ENCODE data around the gene CDH13. TPM values are rescaled to one million over a fixed set of nuclear protein-coding genes. Genes with fewer than 3 reads are reported as not detected.

Gene CDH13
- total and polyA plus RNA-seq, 2 of the 8 experiments (the other 6 are each of a cell fraction or from before 2014, with no cell fraction given): 2.3 to 2.4 TPM

DNA sequence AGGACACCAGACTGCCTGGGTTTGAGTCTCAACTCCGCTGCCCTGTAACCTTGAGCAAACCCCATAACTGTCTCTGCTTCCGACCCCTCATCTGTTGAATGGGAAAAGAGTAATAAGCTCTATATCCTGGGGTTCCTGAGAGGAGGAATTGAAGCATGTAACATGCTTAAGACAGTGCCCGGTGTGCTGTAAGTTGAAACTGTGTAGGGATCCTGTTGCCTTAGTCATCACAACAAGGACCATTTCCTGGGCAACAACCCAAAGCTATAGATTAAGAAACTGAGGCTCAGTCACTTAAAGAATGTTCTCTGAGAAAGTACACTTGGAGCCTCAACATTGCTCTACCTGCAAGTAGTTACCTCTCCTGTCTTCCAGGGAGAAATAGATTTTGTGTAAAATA, 23.0 kb downstream of the CDH13 start:
- Histone ChIP-seq H3K4ac (replicated peaks; ENCODE audit: insufficient read length, low read depth, low read length) (no peak overlapping the region), H3K56ac (replicated peaks; ENCODE audit: insufficient read length, low read depth, low read length) (no peak overlapping the region), H3K4me2 (ENCODE audit: insufficient read depth in 1 of 2, low read depth in 2 of 2, low read length in 2 of 2) (no peak overlapping the region), H3K4me3 (ENCODE audit: extremely low read depth in 1 of 4, insufficient read depth in 2 of 4, low read depth in 3 of 4, low read length in 4 of 4) (no peak overlapping the region), H2BK120ac (replicated peaks; ENCODE audit: low read depth, low read length) (no peak overlapping the region), H3K9me3 (ENCODE audit: insufficient read depth in 2 of 2, low read depth in 1 of 2, low read length in 1 of 2) (no peaks in the 10 kb centered on the region), H4K20me1 (replicated peaks in 1 of 2; ENCODE audit: control insufficient read depth in 1 of 2, insufficient read depth in 2 of 2, low read length in 2 of 2) (no peaks in the 10 kb centered on the region), H2BK15ac (ENCODE audit: low read length) (no peak overlapping the region), H3K79me2 (ENCODE audit: control insufficient read depth in 1 of 2, insufficient read depth in 2 of 2, low read length in 2 of 2) (no peaks in the 10 kb centered on the region), H2AK5ac (ENCODE audit: low read depth, low read length) (no peak overlapping the region), H3K23ac (ENCODE audit: insufficient read length) (no peak overlapping the region), H3K14ac (ENCODE audit: insufficient read length) (no peak overlapping the region), H3K36me3 (ENCODE audit: control insufficient read depth in 2 of 4, insufficient read depth in 4 of 4, low read length in 3 of 4) (no peaks in the 10 kb centered on the region), H3K79me1 (ENCODE audit: low read depth, low read length) (no peaks in the 10 kb centered on the region; the same call in 1 of the 2 replicates), H4K5ac (ENCODE audit: insufficient read length, low read depth, low read length) (no peak overlapping the region), H2BK12ac (ENCODE audit: low read depth, low read length) (no peak overlapping the region), H3K27me3 (replicated peaks in 1 of 4; ENCODE audit: control insufficient read depth in 3 of 4, extremely low read depth in 1 of 4, insufficient read depth in 3 of 4, low read length in 3 of 4) (no peaks in the 10 kb centered on the region), H3K9ac (replicated peaks in 1 of 4; ENCODE audit: extremely low read depth in 1 of 4, low read depth in 3 of 4, low read length in 3 of 4) (no peak overlapping the region), H3K4me1 (replicated peaks in 1 of 4; ENCODE audit: control insufficient read depth in 3 of 4, insufficient read depth in 4 of 4, low read length in 3 of 4) (peaks cover 0 to 3% (median 0%) of the 10 kb centered on the region in 4 experiments; a peak in 2 of 7 replicates), H3K27ac (ENCODE audit: low read depth, low read length) (no peak overlapping the region), H4K91ac (replicated peaks; ENCODE audit: insufficient read length, low read length) (no peak overlapping the region), H4K8ac (ENCODE audit: extremely low read depth, insufficient read depth, low read length) (no peak overlapping the region), H2BK20ac (ENCODE audit: low read length) (no peak overlapping the region), H3K18ac (ENCODE audit: extremely low read depth, low read length) (no peak overlapping the region), H2BK5ac (ENCODE audit: low read depth, low read length) (no peak overlapping the region), H3K23me2 (ENCODE audit: low read depth, low read length) (no peaks in the 10 kb centered on the region; the same call in 1 of the 2 replicates), H2AFZ (ENCODE audit: low read length) (no peak overlapping the region)
- DNase-seq (ENCODE audit: low read depth in 1 of 2, low spot score in 2 of 2) (no peak), FAIRE-seq (no peak)
- POLR2A ChIA-PET (ENCODE audit: partially characterized antibody): no interaction called here
- 90% methylated on average over 3 of the region's 3 CpGs; no CpG with 5 or more reads in 1 of the 2 experiments for WGBS, 2 experiments (ENCODE audit: extremely low coverage in 1 of 2, insufficient coverage in 1 of 2, insufficient read length in 1 of 2, insufficient replicate concordance in 2 of 2, low coverage in 1 of 2, low lambda C conversion rate in 2 of 2, missing lambda C conversion rate in 1 of 2)
- CTCF ChIA-PET (ENCODE audit: partially characterized antibody): interaction anchor here (0.9 to 1.2 kb wide), 2 partner anchors 9 to 10 kb away, joined by 3 to 4 read pairs; no protein-coding TSS in a partner anchor
- TF ChIP-seq CBX5 (IDR thresholded peaks at IDR 0.05; ENCODE audit: low read depth, low read length) (no peak), TBP (IDR thresholded peaks at IDR 0.05; ENCODE audit: low read depth, low read length) (no peak), TAF1 (IDR thresholded peaks at IDR 0.05; ENCODE audit: low read depth, low read length) (no peak), KDM1A (IDR thresholded peaks at IDR 0.05; ENCODE audit: borderline replicate concordance, low read length) (no peak), ZNF274 (IDR thresholded peaks at IDR 0.05; ENCODE audit: borderline replicate concordance, extremely low read depth, low read length) (no peak), TAF7 (optimal IDR thresholded peaks at IDR 0.05; ENCODE audit: borderline replicate concordance, low read depth, low read length) (no peak), CTBP2 (IDR thresholded peaks at IDR 0.05; ENCODE audit: borderline replicate concordance, insufficient read depth, insufficient read length, low read length) (no peak), SP4 (IDR thresholded peaks at IDR 0.05; ENCODE audit: low read length) (no peak), TCF12 (IDR thresholded peaks at IDR 0.05; ENCODE audit: low read depth, low read length) (no peak)
